GM12875 (cell line): Measurements from ENCODE around the gene TMEM135.
"Not testable (repeated sequence)": the region's sequence is repeated elsewhere in the genome, so short reads cannot be mapped to it uniquely, and the experiment has no call there.

Source experiments
- H3K4me3 ChIP-seq: one replicate; pipeline ENCODE4 v1.5.1; 2011; ENCODE audit warnings: low read depth, low read length, control low read depth
- TF ChIP-seq, protein P1 (sequence below): IDR thresholded peaks from 2 replicates; pipeline ENCODE4 v1.5.1; 2011; ENCODE audit warnings: low read depth, mild to moderate bottlenecking, control low read depth, inconsistent platforms, low read length, moderate library complexity, borderline replicate concordance; ENCODE audit not compliant: insufficient read depth

The TMEM135 gene

DNA sequence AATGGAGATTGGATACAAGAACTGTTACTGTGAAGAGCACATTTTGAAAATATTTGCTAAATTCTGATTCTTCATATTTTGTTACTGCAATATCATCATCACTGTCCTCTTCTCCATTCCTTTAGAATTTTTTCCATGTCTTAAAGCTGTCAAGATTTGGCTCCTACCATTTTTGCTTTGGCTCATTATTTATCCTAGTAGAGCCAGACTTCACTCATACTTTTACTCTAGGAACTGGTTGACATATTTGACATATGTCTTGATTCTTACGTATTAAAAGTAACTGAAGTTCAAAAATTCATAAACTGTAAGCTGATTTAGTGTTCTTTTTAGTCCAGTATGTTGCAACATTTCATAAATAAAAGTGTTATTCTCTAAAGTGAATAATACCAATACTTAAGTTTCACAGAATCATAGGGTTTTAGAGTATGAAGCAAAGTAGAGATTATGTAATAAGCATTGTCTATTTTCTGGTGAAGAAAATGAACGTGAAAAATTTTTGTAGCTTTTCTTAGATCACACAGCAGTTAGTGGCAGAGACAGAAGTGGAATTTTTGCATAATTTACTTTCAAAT, 225.6 kb downstream of the TMEM135 start:
- no peak overlapping the region for H3K4me3 ChIP-seq
- TF ChIP-seq, protein P1, sequence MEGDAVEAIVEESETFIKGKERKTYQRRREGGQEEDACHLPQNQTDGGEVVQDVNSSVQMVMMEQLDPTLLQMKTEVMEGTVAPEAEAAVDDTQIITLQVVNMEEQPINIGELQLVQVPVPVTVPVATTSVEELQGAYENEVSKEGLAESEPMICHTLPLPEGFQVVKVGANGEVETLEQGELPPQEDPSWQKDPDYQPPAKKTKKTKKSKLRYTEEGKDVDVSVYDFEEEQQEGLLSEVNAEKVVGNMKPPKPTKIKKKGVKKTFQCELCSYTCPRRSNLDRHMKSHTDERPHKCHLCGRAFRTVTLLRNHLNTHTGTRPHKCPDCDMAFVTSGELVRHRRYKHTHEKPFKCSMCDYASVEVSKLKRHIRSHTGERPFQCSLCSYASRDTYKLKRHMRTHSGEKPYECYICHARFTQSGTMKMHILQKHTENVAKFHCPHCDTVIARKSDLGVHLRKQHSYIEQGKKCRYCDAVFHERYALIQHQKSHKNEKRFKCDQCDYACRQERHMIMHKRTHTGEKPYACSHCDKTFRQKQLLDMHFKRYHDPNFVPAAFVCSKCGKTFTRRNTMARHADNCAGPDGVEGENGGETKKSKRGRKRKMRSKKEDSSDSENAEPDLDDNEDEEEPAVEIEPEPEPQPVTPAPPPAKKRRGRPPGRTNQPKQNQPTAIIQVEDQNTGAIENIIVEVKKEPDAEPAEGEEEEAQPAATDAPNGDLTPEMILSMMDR = no peak

GRCh38 chr11:87263979-87264378, 226.2 kb downstream of the TMEM135 start:
- H3K4me3 ChIP-seq = no peak overlapping the region
- TF ChIP-seq, protein P1 = no peak

DNA sequence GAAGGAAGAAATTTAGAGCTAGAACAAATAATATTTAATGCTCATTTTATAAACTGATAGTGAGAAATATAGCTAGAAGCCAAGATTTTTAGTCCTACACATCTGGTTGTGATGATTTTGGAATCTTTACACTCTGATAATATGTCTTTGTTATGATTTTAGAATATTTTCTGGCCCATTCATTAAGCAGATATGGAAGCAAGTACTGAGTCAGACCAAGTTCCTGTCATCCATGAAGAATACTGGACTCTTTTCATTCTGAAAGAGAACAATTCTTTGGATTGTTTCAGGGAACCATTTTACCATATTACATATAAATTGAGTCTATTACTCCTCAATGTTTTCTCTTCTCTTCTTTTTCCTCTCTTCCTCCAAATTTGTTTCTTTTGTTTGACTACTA, 227.4 kb downstream of the TMEM135 start:
- TF ChIP-seq, protein P1 = no peak
- no peak overlapping the region for H3K4me3 ChIP-seq

DNA sequence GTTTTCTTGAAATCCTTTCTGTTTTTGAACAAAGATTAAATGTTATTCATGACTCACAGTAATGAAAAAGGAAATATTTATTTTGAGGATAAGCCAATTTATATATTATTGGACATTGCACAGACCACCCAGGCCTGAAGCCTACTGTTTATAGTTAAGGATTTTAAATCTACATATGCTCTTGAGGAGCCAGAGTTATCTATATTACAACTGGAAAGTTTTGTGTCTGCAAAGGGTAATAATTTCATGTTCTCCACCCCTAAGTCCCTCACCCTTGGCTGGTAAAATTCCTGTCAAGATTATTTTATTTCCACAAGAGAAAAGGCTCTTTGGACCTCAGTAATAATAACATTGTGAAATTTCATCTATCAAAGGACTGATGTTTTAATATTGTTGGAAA, 228.2 kb downstream of the TMEM135 start:
- H3K4me3 ChIP-seq = no peak overlapping the region
- TF ChIP-seq, protein P1 = no peak

GRCh38 chr11:87266751-87267150, 229.0 kb downstream of the TMEM135 start:
- TF ChIP-seq, protein P1 = no peak
- no peak overlapping the region for H3K4me3 ChIP-seq

DNA sequence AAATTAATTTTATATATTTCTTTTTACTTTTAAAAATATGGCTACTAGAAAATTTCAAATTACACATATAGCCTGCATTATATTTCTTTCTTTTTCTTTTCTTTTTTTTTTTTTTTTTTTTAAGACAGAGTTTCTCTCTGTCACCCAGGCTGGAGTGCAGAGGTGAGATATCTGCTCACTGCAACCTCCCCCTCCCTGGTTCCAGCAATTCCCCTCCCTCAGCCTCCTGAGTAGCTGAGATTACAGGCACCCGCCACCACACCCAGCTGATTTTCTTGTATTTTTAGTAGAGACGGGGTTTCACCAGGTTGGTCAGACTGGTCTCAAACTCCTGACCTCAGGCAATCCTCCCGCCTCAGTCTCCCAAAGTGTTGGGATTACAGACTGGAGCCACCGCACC, 234.2 kb downstream of the TMEM135 start:
- not testable (repeated sequence) for H3K4me3 ChIP-seq

DNA sequence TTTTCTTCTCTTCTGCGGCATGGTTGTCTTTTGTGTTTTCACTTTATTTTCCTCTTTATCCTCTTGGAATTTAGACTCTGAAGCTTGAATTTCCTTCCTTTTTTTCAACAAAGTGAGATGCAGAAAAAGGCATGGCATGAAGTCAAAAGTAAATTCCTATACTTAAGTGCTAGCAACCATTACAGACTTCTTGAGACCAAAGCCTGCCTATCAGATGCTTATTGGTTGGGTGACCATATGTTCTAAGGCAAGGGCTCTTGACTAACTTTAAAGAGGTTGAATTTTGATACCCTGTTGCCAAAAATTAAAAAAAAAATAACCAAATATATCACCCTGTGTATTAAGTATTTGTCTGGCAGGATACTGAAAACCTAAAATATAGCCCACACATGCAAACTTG, 237.4 kb downstream of the TMEM135 start:
- H3K4me3 ChIP-seq = no peak overlapping the region
- TF ChIP-seq, protein P1 = no peak

GRCh38 chr11:87280143-87280542, 242.4 kb downstream of the TMEM135 start:
- TF ChIP-seq, protein P1 = no peak
- no peak overlapping the region for H3K4me3 ChIP-seq
